Measurements from ENCODE around the gene WBP11.
"Not testable (repeated sequence)": the region's sequence is repeated elsewhere in the genome, so short reads cannot be mapped to it uniquely, and the experiment has no call there.

WBP11 gene

GRCh38 chr12:14771651-14772137 is 31.6 kb downstream of the WBP11 start:
- DNase-seq: no peak

GRCh38 chr12:14770496-14771461 is 32.5 kb downstream of the WBP11 start:
- DNase-seq: peak; percentile 92

DNA sequence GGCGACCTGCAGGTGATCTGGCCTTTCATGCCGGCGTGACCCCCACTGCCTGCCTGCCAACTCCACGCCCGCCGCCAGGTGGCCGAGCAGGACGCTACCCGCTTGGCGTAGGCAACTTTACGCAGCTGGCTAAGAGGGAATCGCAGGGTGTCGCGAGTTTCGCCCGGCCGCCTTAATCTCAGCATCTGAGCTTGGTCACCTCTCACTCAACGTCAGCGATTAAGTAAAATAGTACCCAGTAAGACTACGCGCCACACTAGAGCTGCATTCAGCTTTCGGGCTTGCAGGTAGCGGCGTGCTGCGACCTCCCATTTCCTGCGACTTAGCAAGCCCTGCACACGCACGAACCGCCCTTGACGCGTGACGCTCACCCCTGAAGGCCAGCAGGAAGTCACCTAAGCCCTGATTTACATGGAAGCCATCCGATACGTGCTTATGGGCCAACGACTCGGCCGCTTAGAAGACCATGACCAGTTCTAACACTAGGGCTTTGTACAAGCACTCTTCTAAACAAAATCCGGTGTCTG is 33.2 kb downstream of the WBP11 start:
- DNase-seq: peak; percentile 62

DNA sequence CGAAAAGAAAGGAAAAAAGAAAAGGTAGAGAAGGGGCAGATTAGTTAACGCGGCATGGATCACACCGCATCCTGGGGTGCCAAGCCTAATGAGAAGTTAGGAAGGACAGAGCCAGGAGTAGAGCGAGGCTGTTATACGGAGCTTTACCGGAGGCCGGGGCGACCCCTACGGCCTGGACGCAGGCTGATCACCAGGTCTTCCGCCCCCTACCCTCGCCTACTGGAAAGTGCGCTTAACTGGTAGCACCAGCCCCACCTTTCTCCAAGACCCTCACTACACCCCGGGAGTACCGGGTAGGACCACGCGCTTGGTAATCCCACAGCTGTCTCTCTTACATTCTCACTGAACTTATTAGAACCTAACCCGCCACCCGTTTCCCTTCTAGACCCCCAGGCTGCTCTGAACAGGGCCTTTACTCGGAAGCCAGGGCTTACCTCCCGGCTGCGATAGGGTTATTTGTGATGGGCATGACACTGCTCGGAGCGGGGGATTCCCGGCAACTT is 33.8 kb downstream of the WBP11 start:
- no peak for DNase-seq

- no peak for DNase-seq
Measured at GRCh38 chr12:14768823-14769405, 34.4 kb downstream of the WBP11 start.

DNA sequence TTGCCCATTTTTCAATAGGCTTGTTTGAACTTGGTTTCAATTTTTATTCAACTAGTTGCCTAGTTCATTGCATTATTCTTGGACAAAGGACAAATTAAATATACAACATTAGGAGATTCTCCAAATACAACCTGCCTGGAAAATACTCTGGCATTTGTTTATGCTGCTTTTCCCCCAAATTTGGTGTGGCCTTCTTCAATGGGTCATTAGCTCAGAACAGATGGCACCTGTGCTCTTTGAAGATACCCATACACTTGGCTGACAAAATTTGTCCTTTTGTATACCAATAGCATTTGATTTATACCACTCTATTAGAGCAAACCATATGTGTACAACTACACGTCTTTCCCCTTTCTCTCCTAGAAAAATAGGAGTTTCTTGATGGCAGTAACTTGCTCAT is 35.7 kb downstream of the WBP11 start:
- DNase-seq: no peak

DNA sequence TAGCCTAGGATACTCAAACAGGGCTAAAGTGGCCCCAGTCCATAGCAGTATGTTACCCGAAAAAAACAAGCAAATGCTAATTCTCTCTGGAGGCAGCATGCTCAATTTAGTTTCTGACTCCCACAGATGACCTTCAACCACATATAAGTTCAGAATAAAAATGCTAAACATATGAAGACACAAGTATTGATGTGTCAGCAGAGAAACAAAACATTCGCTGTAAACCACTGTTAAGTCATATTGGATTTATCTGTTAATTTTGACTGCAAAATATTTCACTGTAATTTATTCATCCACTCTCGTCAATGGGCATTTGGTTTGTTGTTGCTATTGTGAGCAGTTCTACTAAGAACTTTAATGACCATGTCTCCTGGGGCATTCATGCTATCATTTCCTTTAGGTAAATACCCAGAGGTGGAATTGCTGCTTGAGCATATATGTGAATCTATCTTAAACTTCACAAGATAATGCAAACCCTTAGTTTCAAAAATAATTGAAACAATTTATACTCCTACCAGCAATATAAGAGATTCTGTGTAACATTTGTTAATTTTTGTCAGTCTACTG is 36.5 kb downstream of the WBP11 start:
- DNase-seq: no peak

GRCh38 chr12:14766020-14766419 is 37.3 kb downstream of the WBP11 start:
- DNase-seq: not testable (repeated sequence)

GRCh38 chr12:14765398-14765797 is 37.9 kb downstream of the WBP11 start:
- no peak for DNase-seq

GRCh38 chr12:14759711-14760280 is 43.5 kb downstream of the WBP11 start:
- not testable (repeated sequence) for DNase-seq

- DNase-seq: no peak
Measured at GRCh38 chr12:14756334-14757143, 46.7 kb downstream of the WBP11 start.

DNA sequence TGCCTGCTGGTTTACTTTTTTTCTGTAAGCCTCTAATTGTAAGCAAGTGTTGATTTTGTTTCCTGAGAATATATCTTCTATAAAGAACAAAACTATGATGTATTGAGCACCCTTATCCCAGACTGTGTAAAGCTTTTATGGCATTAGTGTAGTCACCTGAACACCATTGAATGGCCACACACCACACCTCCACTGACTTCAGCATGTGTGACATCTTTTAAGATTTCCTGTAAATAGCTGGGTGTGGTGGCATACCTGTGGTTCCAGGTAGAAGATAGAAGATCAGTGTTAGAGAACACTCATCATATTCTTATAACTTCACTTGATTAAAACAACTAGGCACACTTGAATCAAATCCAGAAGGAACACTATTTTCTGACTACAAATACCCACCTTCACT is 51.3 kb downstream of the WBP11 start:
- no peak for DNase-seq

GRCh38 chr12:14743061-14743460 is 60.2 kb downstream of the WBP11 start:
- DNase-seq: no peak

- no peak for DNase-seq
Measured at GRCh38 chr12:14741942-14742341, 61.3 kb downstream of the WBP11 start.

GRCh38 chr12:14741153-14741552 is 62.1 kb downstream of the WBP11 start:
- DNase-seq: no peak

- not testable (repeated sequence) for DNase-seq
Measured at GRCh38 chr12:14736441-14736840, 66.8 kb downstream of the WBP11 start.
